K562 (cell line): Measurements from ENCODE around the gene EPOP. TPM values are rescaled to one million over a fixed set of nuclear protein-coding genes. Genes with fewer than 3 reads are reported as not detected.

Experiments
- CTCF ChIP-seq, 3 experiments: IDR thresholded peaks in 2 of 3; conservative IDR thresholded peaks in 1 of 3; 2 replicates each; pipeline ENCODE4 v1.5.1; 2011 to 2012; ENCODE audit warnings: low read length in 3 of 3, mild to moderate bottlenecking in 3 of 3, control low read depth in 2 of 3, improper control_type of control experiment in 1 of 3, inconsistent platforms in 1 of 3, low read depth in 1 of 3, mixed read lengths in 1 of 3, moderate library complexity in 1 of 3; ENCODE audit not compliant: insufficient read depth in 2 of 3
- ETV1 ChIP-seq: fragments of 450-650 bp; conservative IDR thresholded peaks from 2 replicates; pipeline ENCODE4 v1.6.1; 2016; ENCODE audit warnings: missing genetic modification characterization, control low read depth, low read depth, missing compliant biosample characterization
- FOXK2 ChIP-seq, 2 experiments: fragments of 450-650 bp; IDR thresholded peaks in 1 of 2; conservative IDR thresholded peaks in 1 of 2; 2 replicates each; pipeline ENCODE4 v1.6.1; 2016; ENCODE audit warnings: low read depth in 2 of 2, mild to moderate bottlenecking in 1 of 2
- HDAC1 ChIP-seq, 2 experiments: fragments of 450-650 bp; IDR thresholded peaks; 2 replicates each; pipeline ENCODE4 v1.6.1; 2016 to 2017; ENCODE audit warnings: inconsistent platforms in 1 of 2, mild to moderate bottlenecking in 1 of 2, moderate library complexity in 1 of 2
- KLF1 ChIP-seq: fragments of 450-650 bp; IDR thresholded peaks from 2 replicates; pipeline ENCODE4 v1.6.1; 2016; ENCODE audit warnings: missing genetic modification characterization, missing compliant biosample characterization
- L3MBTL2 ChIP-seq: fragments of 450-650 bp; IDR thresholded peaks from 2 replicates; pipeline ENCODE4 v1.6.1; 2016; ENCODE audit warnings: mild to moderate bottlenecking, moderate library complexity
- MAZ ChIP-seq, 2 experiments: fragments of 450-650 bp in 1 of 2; sonication (generic) in 1 of 2; formaldehyde crosslinking; IDR thresholded peaks in 1 of 2; conservative IDR thresholded peaks in 1 of 2; 2 replicates each; pipeline versions ENCODE4 v1.4.0 to v1.5.0; 2020; ENCODE audit warnings: mild to moderate bottlenecking in 1 of 2, missing genetic modification reagents in 1 of 2
- MTA3 ChIP-seq: fragments of 450-650 bp; formaldehyde crosslinking; IDR thresholded peaks from 2 replicates; pipeline ENCODE4 v1.6.1; 2017; ENCODE audit warnings: mild to moderate bottlenecking, borderline replicate concordance
- NR0B1 ChIP-seq: fragments of 450-650 bp; IDR thresholded peaks from one replicate; pipeline ENCODE4 v1.6.1; 2018; ENCODE audit warnings: mild to moderate bottlenecking, moderate library complexity; ENCODE audit not compliant: partially characterized antibody
- PCBP1 ChIP-seq: fragments of 200-400 bp; formaldehyde crosslinking; IDR thresholded peaks from 2 replicates; pipeline ENCODE4 v1.6.1; 2018; ENCODE audit warnings: mild to moderate bottlenecking, low read depth, low read length; ENCODE audit not compliant: poor library complexity, severe bottlenecking
- PHF8 ChIP-seq: fragments of 200-600 bp; sonication (generic); IDR thresholded peaks from 2 replicates; pipeline ENCODE4 v1.6.1; 2012; ENCODE audit warnings: mixed run types, mild to moderate bottlenecking, inconsistent platforms, low read length, moderate library complexity, borderline replicate concordance
- PTTG1 ChIP-seq: fragments of 450-650 bp; IDR thresholded peaks from 2 replicates; pipeline ENCODE4 v1.6.1; 2016; ENCODE audit warnings: low read depth, mild to moderate bottlenecking, missing genetic modification characterization, missing compliant biosample characterization
- RBFOX2 ChIP-seq: fragments of 200-400 bp; formaldehyde crosslinking; IDR thresholded peaks from 2 replicates; pipeline ENCODE4 v1.6.1; 2017; ENCODE audit warnings: low read depth, mild to moderate bottlenecking, low read length, moderate library complexity
- SMARCA4 ChIP-seq: fragments of 450-650 bp; IDR thresholded peaks from 2 replicates; pipeline ENCODE4 v1.6.1; 2016
- SOX6 ChIP-seq: fragments of 450-650 bp; IDR thresholded peaks from 2 replicates; pipeline ENCODE4 v1.6.1; 2014; ENCODE audit warnings: mild to moderate bottlenecking
- THAP12 ChIP-seq: fragments of 250-450 bp; sonication (Bioruptor Pico); IDR thresholded peaks from 2 replicates; pipeline ENCODE4 v1.9.0; 2021; ENCODE audit warnings: mild to moderate bottlenecking, inconsistent platforms
- ZKSCAN3 ChIP-seq: fragments of 250-450 bp; sonication (Bioruptor Pico); IDR thresholded peaks from 2 replicates; pipeline ENCODE4 v1.4.0; 2020
- polyA plus RNA-seq, 8 experiments: library from polyadenylated mRNA; depleted of rRNA in 4 of 8; stranded (reverse) in 5 of 8; unstranded in 3 of 8; fragments of >200 nt; fragmentation: Nextera tagmentation in 2 of 8; fragmentation: Illumina TruSeq in 1 of 8; extraction: Ambion mirVana in 2 of 8; extraction: Trizol in 1 of 8; gene quantifications; 2 replicates each; pipeline versions ENCODE4 v1.2.1 to v1.2.3, GENCODE V29; 2011 to 2014; ENCODE audit warnings: inconsistent platforms in 1 of 8, missing spikeins in 1 of 8
- total RNA-seq, 7 experiments: library from RNA; depleted of rRNA in 6 of 7; stranded (reverse); fragments of >200 nt in 6 of 7; fragmentation: Illumina TruSeq in 2 of 7; extraction: Trizol in 2 of 7; gene quantifications; 2 replicates each; pipeline versions ENCODE4 v1.2.1 to v1.2.3, GENCODE V29; 2011 to 2021; ENCODE audit warnings: low replicate concordance in 1 of 7
- TF ChIP-seq, protein P1 (sequence below): sonication (generic); formaldehyde crosslinking; IDR thresholded peaks from 2 replicates; pipeline ENCODE4 v1.9.0; 2022; ENCODE audit warnings: mild to moderate bottlenecking, missing genetic modification reagents
- TF ChIP-seq, protein P2 (sequence below): fragments of 250-450 bp; sonication (Bioruptor Pico); IDR thresholded peaks from 2 replicates; pipeline ENCODE4 v1.8.0; 2021; ENCODE audit warnings: borderline replicate concordance, mild to moderate bottlenecking, moderate library complexity; ENCODE audit not compliant: poor library complexity, severe bottlenecking

EPOP gene
- total and polyA plus RNA-seq, 9 of the 15 experiments (the other 6 are each of a cell fraction or from before 2014, with no cell fraction given): 0.41 to 10.6 (median 4.6) TPM

GRCh38 chr17:38705803-38706504 is 31.2 kb upstream of the EPOP start (continued):
- TF ChIP-seq, protein P1, sequence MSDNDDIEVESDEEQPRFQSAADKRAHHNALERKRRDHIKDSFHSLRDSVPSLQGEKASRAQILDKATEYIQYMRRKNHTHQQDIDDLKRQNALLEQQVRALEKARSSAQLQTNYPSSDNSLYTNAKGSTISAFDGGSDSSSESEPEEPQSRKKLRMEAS (CRISPR knock-in tag): 0 out of 2 replicates have a peak, but pooled peaks have one; percentile 15
- TF ChIP-seq THAP12: 0 out of 2 replicates have a peak, but pooled peaks have one; percentile 25
- TF ChIP-seq MAZ (CRISPR knock-in tag; conservative IDR thresholded peaks at IDR 0.05 in 1 of 2, IDR thresholded peaks at IDR 0.05 in 1 of 2): 0 out of 4 replicates have a peak, but pooled peaks of 1 of the 2 experiments have one; percentile 17
- TF ChIP-seq NR0B1: no peak
- no peak for TF ChIP-seq PTTG1 (tag)
- TF ChIP-seq PCBP1: no peak
- no peak for TF ChIP-seq CTCF (IDR thresholded peaks at IDR 0.05 in 2 of 3, conservative IDR thresholded peaks at IDR 0.05 in 1 of 3; ENCODE audit: insufficient read depth in 2 of 3, low read depth in 1 of 3, low read length in 3 of 3)
- TF ChIP-seq L3MBTL2: 0 out of 2 replicates have a peak, but pooled peaks have one; percentile 19
- TF ChIP-seq ETV1 (tag): 0 out of 2 replicates have a peak, but pooled peaks have one; percentile 25
- peak; percentile 71; the same call in 1 of the 2 replicates for TF ChIP-seq SOX6
- no peak for TF ChIP-seq KLF1
- TF ChIP-seq, protein P2, sequence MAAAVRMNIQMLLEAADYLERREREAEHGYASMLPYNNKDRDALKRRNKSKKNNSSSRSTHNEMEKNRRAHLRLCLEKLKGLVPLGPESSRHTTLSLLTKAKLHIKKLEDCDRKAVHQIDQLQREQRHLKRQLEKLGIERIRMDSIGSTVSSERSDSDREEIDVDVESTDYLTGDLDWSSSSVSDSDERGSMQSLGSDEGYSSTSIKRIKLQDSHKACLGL (CRISPR knock-in tag): no peak
- peak in 1 of 2 experiments; percentile 52; a peak in 1 of 4 replicates for TF ChIP-seq FOXK2 (conservative IDR thresholded peaks at IDR 0.05 in 1 of 2, IDR thresholded peaks at IDR 0.05 in 1 of 2; ENCODE audit: low read depth in 2 of 2)
- TF ChIP-seq ZKSCAN3 (CRISPR knock-in tag): no peak
- TF ChIP-seq HDAC1 (IDR thresholded peaks at IDR 0.05): 0 out of 4 replicates have a peak, but pooled peaks of 1 of the 2 experiments have one; percentile 11
- peak; percentile 66 for TF ChIP-seq RBFOX2
- no peak for TF ChIP-seq PHF8
- TF ChIP-seq MTA3: 0 out of 2 replicates have a peak, but pooled peaks have one; percentile 18
- TF ChIP-seq SMARCA4: no peak
